K562 (cell line): ENCODE data around the gene LRRTM4. TPM values are rescaled to one million over a fixed set of nuclear protein-coding genes. Genes with fewer than 3 reads are reported as not detected.
"Not testable (repeated sequence)": the region's sequence is repeated elsewhere in the genome, so short reads cannot be mapped to it uniquely, and the experiment has no call there.

Experiments used
- ATAC-seq: fragments of 200-7000 bp; cut with Tn5 transposase; 3 replicates; pipeline ENCODE4 v1.9.1; 2020; ENCODE audit warnings: moderate library complexity
- BruUV-seq: library from RNA; stranded (reverse); fragments of 400-500 nt; replicated peaks from 2 replicates; lab custom pipeline; 2021; lab: Mats Ljungman, UMichigan
- CTCF ChIA-PET: fragments of 300-600 bp; formaldehyde crosslinking; extraction: SDS; loops from one replicate; lab custom pipeline; 2021; ENCODE audit warnings: low intra/inter-chr PET ratio; lab: Yijun Ruan, JAX
- POLR2A ChIA-PET: fragments of 300-600, 350-650 bp; sonication (Branson Sonifier 250); formaldehyde crosslinking; extraction: SDS; loops from one replicate; lab custom pipeline; 2021; ENCODE audit warnings: antibody characterized with exemption, inconsistent platforms; lab: Yijun Ruan, JAX
- DNase-seq, 4 experiments: peaks; one replicate each; pipeline versions ENCODE4 v3.0.0 to v3.0.0-alpha.2; 2011 to 2018; ENCODE audit warnings: low spot score in 3 of 4, mixed read lengths in 3 of 4; ENCODE audit errors: extremely low read depth in 1 of 4
- FAIRE-seq: peaks from 2 replicates; lab custom pipeline; 2011; peaks lifted over from hg19 to GRCh38; lab: Jason Lieb, UNC
- H2AFZ ChIP-seq: 2 replicates; pipeline ENCODE4 v1.6.0; 2011; ENCODE audit warnings: low read depth, low read length, control low read depth, inconsistent platforms
- H3K27ac ChIP-seq: fragments of 200-600 bp; 3 replicates; pipeline ENCODE4 v1.8.0; 2011; ENCODE audit warnings: low read depth, mild to moderate bottlenecking, control low read depth, inconsistent platforms, low read length, moderate library complexity, mixed read lengths; ENCODE audit errors: extremely low read depth
- H3K27me3 ChIP-seq, 2 experiments: fragments of 300-600 bp in 1 of 2; 2 replicates in 1 of 2; 3 replicates in 1 of 2; pipeline versions ENCODE4 v1.6.0 to v1.8.0; 2011; ENCODE audit warnings: inconsistent platforms in 2 of 2, low read length in 2 of 2, mild to moderate bottlenecking in 1 of 2, mixed read lengths in 1 of 2, moderate library complexity in 1 of 2; ENCODE audit not compliant: control insufficient read depth in 2 of 2, insufficient read depth in 2 of 2
- H3K36me3 ChIP-seq: fragments of 300-600 bp; 3 replicates; pipeline ENCODE4 v1.8.0; 2011; ENCODE audit warnings: mild to moderate bottlenecking, low read length, inconsistent platforms; ENCODE audit not compliant: control insufficient read depth, insufficient read depth
- H3K4me1 ChIP-seq, 2 experiments: fragments of 200-600 bp in 1 of 2; replicated peaks in 1 of 2; 2 replicates in 1 of 2; 3 replicates in 1 of 2; pipeline versions ENCODE4 v1.5.1 to v1.8.0; 2011; ENCODE audit warnings: inconsistent platforms in 2 of 2, low read length in 2 of 2, mild to moderate bottlenecking in 1 of 2, mixed read lengths in 1 of 2, moderate library complexity in 1 of 2; ENCODE audit not compliant: control insufficient read depth in 2 of 2, insufficient read depth in 2 of 2
- H3K4me2 ChIP-seq: 2 replicates; pipeline ENCODE4 v1.6.1; 2011; ENCODE audit warnings: low read length, control low read depth, inconsistent platforms, mixed read lengths; ENCODE audit not compliant: insufficient read depth
- H3K4me3 ChIP-seq: fragments of 200-600 bp; sonication (generic), shearing (Covaris generic); 2 replicates; pipeline ENCODE4 v1.5.1; 2016; ENCODE audit warnings: control low read depth, inconsistent platforms
- H3K79me2 ChIP-seq: fragments of 200-600 bp; 3 replicates; pipeline ENCODE4 v1.8.0; 2011; ENCODE audit warnings: low read length, inconsistent platforms; ENCODE audit not compliant: control insufficient read depth, insufficient read depth
- H3K9ac ChIP-seq, 2 experiments: 2 replicates each; pipeline versions ENCODE4 v1.6.0 to v1.6.1; 2011; ENCODE audit warnings: low read depth in 2 of 2, low read length in 2 of 2, control low read depth in 1 of 2, inconsistent platforms in 1 of 2, mild to moderate bottlenecking in 1 of 2, mixed read lengths in 1 of 2; ENCODE audit not compliant: insufficient read depth in 1 of 2
- H3K9me1 ChIP-seq: one replicate; pipeline ENCODE4 v1.6.0; 2011; ENCODE audit warnings: inconsistent platforms, mild to moderate bottlenecking, low read length, moderate library complexity; ENCODE audit not compliant: control insufficient read depth, insufficient read depth
- H3K9me3 ChIP-seq: replicated peaks from 2 replicates; pipeline ENCODE4 v1.5.1; 2011; ENCODE audit warnings: low read depth, low read length, inconsistent platforms; ENCODE audit not compliant: control insufficient read depth, insufficient read depth
- H4K20me1 ChIP-seq: replicated peaks from 2 replicates; pipeline ENCODE4 v1.6.1; 2011; ENCODE audit warnings: low read length, inconsistent platforms, mixed read lengths; ENCODE audit not compliant: control insufficient read depth, insufficient read depth
- ELK3 ChIP-seq: fragments of 450-650 bp; formaldehyde crosslinking; IDR thresholded peaks from 2 replicates; pipeline ENCODE4 v1.4.0; 2020; ENCODE audit warnings: mild to moderate bottlenecking
- FOXK2 ChIP-seq, 2 experiments: fragments of 450-650 bp; IDR thresholded peaks in 1 of 2; conservative IDR thresholded peaks in 1 of 2; 2 replicates each; pipeline ENCODE4 v1.6.1; 2016; ENCODE audit warnings: low read depth in 2 of 2, mild to moderate bottlenecking in 1 of 2
- GMEB1 ChIP-seq: fragments of 250-450 bp; sonication (Bioruptor Pico); IDR thresholded peaks from 2 replicates; pipeline ENCODE4 v1.4.0; 2020; ENCODE audit warnings: mild to moderate bottlenecking
- HSF4 ChIP-seq: fragments of 250-450 bp; sonication (Bioruptor Pico); IDR thresholded peaks from 2 replicates; pipeline ENCODE4 v2.1.2; 2022; ENCODE audit warnings: mild to moderate bottlenecking, moderate library complexity, borderline replicate concordance
- IFI16 ChIP-seq: fragments of 250-450 bp; sonication (Bioruptor Pico); IDR thresholded peaks from 2 replicates; pipeline ENCODE4 v2.1.2; 2022; ENCODE audit warnings: mild to moderate bottlenecking, inconsistent platforms
- KDM1A ChIP-seq, 2 experiments: fragments of 450-650 bp; IDR thresholded peaks; 2 replicates each; pipeline ENCODE4 v1.6.1; 2016; ENCODE audit warnings: mild to moderate bottlenecking in 2 of 2
- TRIM25 ChIP-seq: fragments of 450-650 bp; IDR thresholded peaks from 2 replicates; pipeline ENCODE4 v1.7.0; 2016; ENCODE audit warnings: borderline replicate concordance
- ZSCAN32 ChIP-seq: fragments of 450-650 bp; formaldehyde crosslinking; IDR thresholded peaks from 2 replicates; pipeline ENCODE4 v1.4.0; 2020; ENCODE audit warnings: mild to moderate bottlenecking, moderate library complexity
- WGBS: fragments of 100-300 bp; shearing (Covaris generic); methylation state at CpG from one replicate; pipeline ENCODE4 v1.1.6; 2016; ENCODE audit warnings: low coverage, mixed read lengths; ENCODE audit not compliant: insufficient coverage; ENCODE audit errors: missing lambda C conversion rate; 5-methylcytosine and 5-hydroxymethylcytosine counted together
- in situ Hi-C: fragments of 300-500 bp; cut with MboI; formaldehyde crosslinking; loops from 4 replicates; pipeline ENCODE4 v1.15.0; 2018; ENCODE audit warnings: inconsistent platforms, mixed read lengths
- intact Hi-C: fragments of 100-400 bp; cut with micrococcal nuclease; formaldehyde crosslinking; loops from 2 replicates; pipeline ENCODE4 v1.14.2; 2022
- polyA plus RNA-seq, 8 experiments: library from polyadenylated mRNA; depleted of rRNA in 4 of 8; stranded (reverse) in 5 of 8; unstranded in 3 of 8; fragments of >200 nt; fragmentation: Nextera tagmentation in 2 of 8; fragmentation: Illumina TruSeq in 1 of 8; extraction: Ambion mirVana in 2 of 8; extraction: Trizol in 1 of 8; gene quantifications; 2 replicates each; pipeline versions ENCODE4 v1.2.1 to v1.2.3, GENCODE V29; 2011 to 2014; ENCODE audit warnings: inconsistent platforms in 1 of 8, missing spikeins in 1 of 8
- total RNA-seq, 7 experiments: library from RNA; depleted of rRNA in 6 of 7; stranded (reverse); fragments of >200 nt in 6 of 7; fragmentation: Illumina TruSeq in 2 of 7; extraction: Trizol in 2 of 7; gene quantifications; 2 replicates each; pipeline versions ENCODE4 v1.2.1 to v1.2.3, GENCODE V29; 2011 to 2021; ENCODE audit warnings: low replicate concordance in 1 of 7

LRRTM4 gene
- total and polyA plus RNA-seq, 9 of the 15 experiments (the other 6 are each of a cell fraction or from before 2014, with no cell fraction given), result 0.04 TPM; not detected in 6

GRCh38 chr2:76700894-76701293 lies 821.3 kb downstream of the LRRTM4 start:
- H3K4me2 ChIP-seq, result no peak overlapping the region
- H4K20me1 ChIP-seq, result no peaks in the 10 kb centered on the region
- no TSS peak for BruUV-seq
- in situ Hi-C loops, result no loop called here
- DNase-seq (no peak), FAIRE-seq (no peak), ATAC-seq (no peak)
- ChIA-PET POLR2A (no interaction called here), CTCF (no interaction called here)
- H3K27ac ChIP-seq, result no peak overlapping the region
- no peaks in the 10 kb centered on the region for H3K27me3 ChIP-seq
- no peak overlapping the region for H3K9ac ChIP-seq
- no peaks in the 10 kb centered on the region for H3K4me1 ChIP-seq
- H3K4me3 ChIP-seq, result no peak overlapping the region
- H3K9me3 ChIP-seq, result no peaks in the 10 kb centered on the region
- intact Hi-C loops, result no loop called here
- under 1% methylated on average over 6 of the region's 6 CpGs for WGBS
- H3K9me1 ChIP-seq, result no peaks in the 10 kb centered on the region
- no peaks in the 10 kb centered on the region for H3K36me3 ChIP-seq
- no peak for TF ChIP-seq KDM1A (IDR thresholded peaks at IDR 0.05)
- TF ChIP-seq ZSCAN32 (CRISPR knock-in tag), result no peak
- no peak for TF ChIP-seq TRIM25
- no peak for TF ChIP-seq ELK3 (CRISPR knock-in tag)
- no peak for TF ChIP-seq GMEB1
- no peak for TF ChIP-seq IFI16 (CRISPR knock-in tag)
- TF ChIP-seq HSF4 (CRISPR knock-in tag), result no peak
- TF ChIP-seq FOXK2 (conservative IDR thresholded peaks at IDR 0.05 in 1 of 2, IDR thresholded peaks at IDR 0.05 in 1 of 2; ENCODE audit: low read depth in 2 of 2), result no peak
- H2AFZ ChIP-seq, result no peak overlapping the region
- no peaks in the 10 kb centered on the region for H3K79me2 ChIP-seq

GRCh38 chr2:76697998-76698713 lies 824.0 kb downstream of the LRRTM4 start:
- POLR2A ChIA-PET, CTCF ChIA-PET, H4K20me1 ChIP-seq, BruUV-seq, H3K4me2 ChIP-seq, H3K9me1 ChIP-seq, H3K27ac ChIP-seq, H3K9ac ChIP-seq, H2AFZ ChIP-seq, H3K4me1 ChIP-seq, H3K4me3 ChIP-seq, FAIRE-seq, in situ Hi-C loops, H3K36me3 ChIP-seq, ATAC-seq, DNase-seq, H3K79me2 ChIP-seq, H3K9me3 ChIP-seq, intact Hi-C loops, H3K27me3 ChIP-seq: not testable (repeated sequence)
- 2% methylated on average over 18 of the region's 33 CpGs for WGBS
